DMS53 (cell line): ENCODE measurements around the gene IGFLR1.
"Not testable (repeated sequence)": the region's sequence is repeated elsewhere in the genome, so short reads cannot be mapped to it uniquely, and the experiment has no call there.

ENCODE experiments used
- DNase-seq: peaks from one replicate; lab custom pipeline; 2025; lab: John Stamatoyannopoulos, UW

Gene IGFLR1

GRCh38 chr19:35777086-35777841 lies 35.0 kb upstream of the IGFLR1 start:
- no peak for DNase-seq

- no peak for DNase-seq
These were observed 34.0 kb upstream of the IGFLR1 start for GRCh38 chr19:35776102-35776788.

GRCh38 chr19:35775298-35776101 lies 33.2 kb upstream of the IGFLR1 start, which contains the start of gene ARHGAP33:
Gene ARHGAP33 (plus strand): TSS chr19:35775564. CDS start chr19:35775659, 95 bp downstream.
- DNase-seq, result peak; percentile 100

- DNase-seq, result no peak
These were observed 32.7 kb upstream of the IGFLR1 start for GRCh38 chr19:35775046-35775297.

- DNase-seq, result peak; percentile 83
These were observed 32.2 kb upstream of the IGFLR1 start for GRCh38 chr19:35774274-35775045.

GRCh38 chr19:35773020-35773806 lies 31.0 kb upstream of the IGFLR1 start:
- DNase-seq, result peak; percentile 53

- DNase-seq, result not testable (repeated sequence)
These were observed 30.1 kb upstream of the IGFLR1 start for GRCh38 chr19:35772362-35772761.

- no peak for DNase-seq
These were observed 25.8 kb upstream of the IGFLR1 start for GRCh38 chr19:35768082-35768421.

GRCh38 chr19:35767288-35768081 lies 25.2 kb upstream of the IGFLR1 start:
- no peak for DNase-seq

GRCh38 chr19:35766571-35767104 lies 24.4 kb upstream of the IGFLR1 start:
- DNase-seq, result no peak

- no peak for DNase-seq
These were observed 22.4 kb upstream of the IGFLR1 start for GRCh38 chr19:35764432-35765315.

GRCh38 chr19:35760711-35761349 lies 18.6 kb upstream of the IGFLR1 start:
- DNase-seq, result no peak

- DNase-seq, result no peak
These were observed 17.4 kb upstream of the IGFLR1 start for GRCh38 chr19:35759697-35760096.

- peak; percentile 100 for DNase-seq
These were observed 15.7 kb upstream of the IGFLR1 start, which contains the start of gene PROSER3 for GRCh38 chr19:35757749-35758608. Gene PROSER3 (plus strand): TSS chr19:35758176. CDS start chr19:35758216, 40 bp downstream.

GRCh38 chr19:35757231-35757748 lies 15.0 kb upstream of the IGFLR1 start:
- DNase-seq, result peak; percentile 93

- peak; percentile 75 for DNase-seq
These were observed 14.4 kb upstream of the IGFLR1 start, which contains the start of gene HSPB6 for GRCh38 chr19:35756377-35757230. Gene HSPB6 (minus strand): TSS chr19:35757029. CDS start chr19:35757008, 21 bp downstream.
